Heart right ventricle (tissue), 16 donors: Measurements from ENCODE around the gene BRF1. TPM values are rescaled to one million over a fixed set of nuclear protein-coding genes. Genes with fewer than 3 reads are reported as not detected.

Experiments
- ATAC-seq, 8 donors: fragments of 200-7000 bp; cut with Tn5 transposase; one replicate each; pipeline ENCODE4 v1.9.1; 2020; ENCODE audit warnings: mild to moderate bottlenecking in 8 of 8, moderate library complexity in 8 of 8, moderate number of reproducible peaks in 1 of 8
- DNase-seq, 2 donors: peaks; one replicate each; pipeline ENCODE4 v3.0.0-alpha.2; 2020
- H3K27ac ChIP-seq, 10 donors: fragments of 200-600 bp; sonication (generic) in 2 of 10; one replicate each; pipeline versions ENCODE4 v1.5.0 to v1.8.0; 2020 to 2022; ENCODE audit warnings: mild to moderate bottlenecking in 3 of 10
- H3K27me3 ChIP-seq, 7 donors: fragments of 200-600 bp; one replicate each; pipeline ENCODE4 v1.8.0; 2021 to 2022; ENCODE audit warnings: mild to moderate bottlenecking in 2 of 7
- H3K36me3 ChIP-seq, 9 donors: fragments of 200-600 bp; sonication (generic) in 1 of 9; one replicate each; pipeline versions ENCODE4 v1.5.0 to v1.8.0; 2020 to 2022; ENCODE audit warnings: mild to moderate bottlenecking in 2 of 9
- H3K4me1 ChIP-seq, 9 donors: fragments of 200-600 bp; sonication (generic) in 1 of 9; one replicate each; pipeline versions ENCODE4 v1.5.0 to v1.8.0; 2020 to 2022; ENCODE audit warnings: mild to moderate bottlenecking in 4 of 9
- H3K4me3 ChIP-seq, 10 donors: fragments of 200-600 bp; sonication (generic) in 2 of 10; one replicate each; pipeline versions ENCODE4 v1.5.0 to v1.8.0; 2020 to 2022; ENCODE audit warnings: mild to moderate bottlenecking in 7 of 10, moderate library complexity in 2 of 10
- H3K9me3 ChIP-seq, 11 donors: fragments of 200-600 bp in 10 of 11; sonication (generic) in 2 of 11; one replicate each; pipeline versions ENCODE4 v1.5.0 to v1.8.0; 2013 to 2022; ENCODE audit warnings: mild to moderate bottlenecking in 2 of 11, control low read depth in 1 of 11, moderate library complexity in 1 of 11
- WGBS, 2 donors: extraction: QIAGEN DNeasy Blood & Tissue Kit; methylation state at CpG; one replicate each; pipeline ENCODE4 v1.1.7; 2013; ENCODE audit warnings: inconsistent platforms in 1 of 2; 5-methylcytosine and 5-hydroxymethylcytosine counted together
- intact Hi-C, 10 donors: fragments of 100-400 bp; cut with DNase I; formaldehyde crosslinking; loops; one replicate each; pipeline versions ENCODE4 v1.11.1 to v1.14.2; 2022
- polyA plus RNA-seq, 2 donors: library from polyadenylated mRNA; stranded (reverse); fragments of 200-250 nt; gene quantifications; one replicate each; pipeline ENCODE4 v1.2.3, GENCODE V29; 2013
- total RNA-seq, 10 donors: library from RNA; stranded (reverse); fragmentation: NEBNext Ultra II Directional in 3 of 10; extraction: Animal tissue kit (Norgen Biotek cat#: 25700) in 3 of 10; gene quantifications; one replicate each; pipeline versions ENCODE4 v1.2.1 to v1.2.4, GENCODE V29; 2021 to 2023
- TF ChIP-seq, protein P1 (sequence below), 9 donors: fragments of 200-600 bp; sonication (generic) in 2 of 9; IDR thresholded peaks; one replicate each; pipeline versions ENCODE4 v1.5.0 to v1.8.0; 2021 to 2022; ENCODE audit warnings: antibody characterized with exemption in 9 of 9, mild to moderate bottlenecking in 5 of 9, moderate library complexity in 1 of 9
- donor health status: Arrhythmogenic right ventricular cardiomyopathy.
- donor health status: ischemic (EF 13 %, LVEDD 7.1; RV severe dilation, severe dysfunction).
- donor health status: healthy with polysubstance abuse.
- donor health status: DM: no; HTN: yes; CAD: no.
- donor health status: DM: no; HTN: no; CAD: no.
- donor health status: ischemic (EF 25% LVEDD 6.9; RV normal size, moderate dysfunction).
- donor health status: ischemic (EF 25% LVEDD 5.7; RV mildly dilated, moderate dysfunction).
- donor health status: healthy.
- donor health status: DM: yes; HTN: yes; CAD: no.
- donor health status: Ischemic cardiomyopathy.
- donor health status: ischemic (EF 35%, LVEDD 5.7; RV mildly dilated, moderate dysfunction).
- donor health status: nonischemic (EF 11% LVEDD 7.7; RV severe dilation, severe dysfunction).
- donor health status: DM: yes; HTN: yes; CAD: no.
- donor health status: PGD.
- donor health status: ischemic (EF 29% LVEDD 5.4; RV normal size, mild dysfunction).
- donor health status: nonischemic (EF 23%, LVEDD 6.1; RV moderate dilation, normal function).

The BRF1 gene
- total and polyA plus RNA-seq, 12 donors, result 12.7 to 30.8 (median 16.2) TPM

DNA sequence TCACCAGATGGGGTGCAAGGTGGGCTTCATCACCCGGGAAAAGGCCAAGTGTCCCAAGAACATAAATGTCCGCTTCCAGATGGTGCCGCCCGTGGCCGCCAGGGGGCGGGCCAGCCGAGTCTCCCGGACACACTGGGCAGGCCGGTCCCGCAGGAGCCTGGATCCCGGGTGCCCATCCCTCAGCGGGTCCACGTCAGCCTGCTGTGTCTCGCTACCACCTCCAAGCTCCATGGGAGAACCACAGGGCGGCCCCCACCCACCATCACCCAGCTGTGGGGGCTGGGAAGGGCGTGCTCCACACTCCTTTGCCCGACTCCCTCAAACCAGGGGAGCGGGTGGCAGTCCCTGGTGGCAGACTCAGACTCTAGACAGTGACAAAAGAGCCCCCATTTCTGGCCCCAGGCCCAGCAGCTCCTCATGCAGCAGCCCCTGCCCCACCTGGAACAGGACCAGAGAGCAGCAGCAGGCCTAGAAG lies 97.7 kb downstream of the BRF1 start:
- Histone ChIP-seq H3K9me3 (no peaks in the 10 kb centered on the region), H3K4me3 (no peak overlapping the region), H3K27me3 (peaks cover 0 to 43% (median 2%) of the 10 kb centered on the region in 7 donors), H3K4me1 (peaks cover 30 to 92% (median 80%) of the 10 kb centered on the region in 9 donors), H3K27ac (peak overlapping the region in 6 of 10 donors; percentile 23 to 84 (median 78)), H3K36me3 (no peaks in the 10 kb centered on the region)
- DNase-seq (peak; percentile 72 to 84), ATAC-seq (peak; percentile 26 to 67 (median 42))
- intact Hi-C loops, result loop anchor here (1.0 to 10.0 kb wide), 13 partner anchors 36 to 150 kb away; partner anchors contain the start of genes BTBD6 (in 1 of the 10) and JAG2 (in 1 of the 10)
- WGBS, 2 donors, result 7 to 9% methylated on average over 18 of the region's 18 CpGs
- TF ChIP-seq, protein P1, sequence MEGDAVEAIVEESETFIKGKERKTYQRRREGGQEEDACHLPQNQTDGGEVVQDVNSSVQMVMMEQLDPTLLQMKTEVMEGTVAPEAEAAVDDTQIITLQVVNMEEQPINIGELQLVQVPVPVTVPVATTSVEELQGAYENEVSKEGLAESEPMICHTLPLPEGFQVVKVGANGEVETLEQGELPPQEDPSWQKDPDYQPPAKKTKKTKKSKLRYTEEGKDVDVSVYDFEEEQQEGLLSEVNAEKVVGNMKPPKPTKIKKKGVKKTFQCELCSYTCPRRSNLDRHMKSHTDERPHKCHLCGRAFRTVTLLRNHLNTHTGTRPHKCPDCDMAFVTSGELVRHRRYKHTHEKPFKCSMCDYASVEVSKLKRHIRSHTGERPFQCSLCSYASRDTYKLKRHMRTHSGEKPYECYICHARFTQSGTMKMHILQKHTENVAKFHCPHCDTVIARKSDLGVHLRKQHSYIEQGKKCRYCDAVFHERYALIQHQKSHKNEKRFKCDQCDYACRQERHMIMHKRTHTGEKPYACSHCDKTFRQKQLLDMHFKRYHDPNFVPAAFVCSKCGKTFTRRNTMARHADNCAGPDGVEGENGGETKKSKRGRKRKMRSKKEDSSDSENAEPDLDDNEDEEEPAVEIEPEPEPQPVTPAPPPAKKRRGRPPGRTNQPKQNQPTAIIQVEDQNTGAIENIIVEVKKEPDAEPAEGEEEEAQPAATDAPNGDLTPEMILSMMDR (IDR thresholded peaks at IDR 0.05), result peak; percentile 90 to 98 (median 93)

DNA sequence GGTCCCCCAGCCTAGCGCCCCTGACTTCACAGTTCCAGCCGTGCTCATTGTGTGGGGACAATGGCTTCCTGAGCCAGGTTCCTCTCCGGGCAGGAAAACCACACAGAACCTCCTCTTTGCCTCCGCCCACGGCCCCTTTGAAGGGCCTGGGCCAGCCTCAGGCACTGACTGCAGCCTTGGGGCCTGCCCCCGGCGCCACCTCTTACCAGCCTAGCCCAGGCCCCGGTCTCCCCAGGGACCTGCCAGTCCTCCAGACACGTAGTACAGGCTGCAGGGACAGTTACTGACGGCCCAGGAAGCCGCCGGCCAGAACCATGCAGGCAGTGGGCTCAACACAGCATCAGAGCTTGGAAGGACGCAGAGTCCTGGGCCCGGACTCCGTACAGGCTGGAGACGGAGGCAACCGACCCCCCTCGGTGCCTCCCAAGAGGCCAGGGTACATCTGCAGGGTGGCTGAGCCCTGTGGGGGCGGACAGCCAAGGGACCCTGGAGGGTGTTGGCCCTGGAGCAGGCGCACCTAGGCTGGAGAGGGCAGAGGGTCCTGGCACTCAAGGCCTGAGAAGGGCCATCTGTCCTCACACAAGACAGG lies 98.8 kb downstream of the BRF1 start:
- DNase-seq (peak in 1 of 2 donors; percentile 46), ATAC-seq (peak in 3 of 8 donors; percentile 1 to 13 (median 1))
- H3K4me3 ChIP-seq, result no peak overlapping the region
- no peaks in the 10 kb centered on the region for H3K9me3 ChIP-seq
- H3K27ac ChIP-seq, result peak overlapping the region; percentile 23 to 84 (median 70)
- peaks cover 0 to 54% (median 9%) of the 10 kb centered on the region in 7 donors for H3K27me3 ChIP-seq
- intact Hi-C loops, result loop anchor here in 9 of 10 donors (2.0 to 10.0 kb wide), 10 partner anchors 35 to 151 kb away; partner anchors contain the start of gene JAG2 (in 1 of the 9)
- peaks cover 35 to 95% (median 84%) of the 10 kb centered on the region in 9 donors for H3K4me1 ChIP-seq
- no peaks in the 10 kb centered on the region for H3K36me3 ChIP-seq
- WGBS, 2 donors, result 53 to 68% methylated on average over 20 of the region's 20 CpGs
- TF ChIP-seq, protein P1 (IDR thresholded peaks at IDR 0.05), result no peak

DNA sequence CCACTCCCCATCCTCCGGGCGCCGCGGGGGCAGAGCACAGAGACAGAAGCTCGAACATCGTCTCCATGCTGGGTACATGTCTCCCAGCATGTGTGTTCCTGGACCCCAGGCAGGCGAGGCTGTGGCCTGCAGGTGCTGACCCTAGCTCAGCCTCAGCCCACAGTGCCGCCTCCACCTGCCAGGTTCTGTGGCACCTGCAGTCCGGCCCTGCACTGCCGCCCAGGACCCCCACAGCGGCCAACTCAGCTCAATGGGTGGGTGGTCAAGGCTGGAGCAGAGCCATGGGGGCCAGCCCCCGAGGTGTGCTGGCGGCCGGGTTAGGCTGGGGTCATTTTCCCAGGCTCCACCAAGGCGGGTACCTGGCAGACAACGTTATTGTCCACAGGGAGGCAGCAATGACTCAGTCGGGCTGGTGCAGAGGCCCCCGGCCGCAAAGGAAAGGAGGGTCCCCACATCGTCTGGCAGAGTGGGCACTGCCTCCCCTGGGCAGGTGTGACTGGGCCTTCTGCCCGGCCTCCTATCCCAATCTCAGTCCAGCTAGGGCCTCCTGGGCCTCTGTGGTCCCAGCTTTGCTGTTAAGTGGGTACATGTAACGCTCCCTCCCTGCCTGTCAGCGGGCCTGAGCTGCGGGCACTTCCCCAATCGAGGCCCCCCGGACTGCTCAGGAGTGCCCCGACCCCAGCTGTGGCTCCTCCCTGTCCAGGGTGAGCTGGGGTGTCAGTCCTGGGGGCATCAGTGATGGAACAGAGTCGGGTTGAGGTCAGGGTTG lies 99.5 kb downstream of the BRF1 start:
- Histone ChIP-seq H3K27ac (peak overlapping the region; percentile 23 to 84 (median 70)), H3K4me1 (peaks cover 34 to 98% (median 87%) of the 10 kb centered on the region in 9 donors)
- intact Hi-C loops, result loop anchor here in 7 of 10 donors (5.0 to 10.0 kb wide), 8 partner anchors 34 to 151 kb away; partner anchors contain the start of gene JAG2 (in 1 of the 7)

More for the DNA sequence above, 99.5 kb downstream of the BRF1 start:
- Histone ChIP-seq H3K4me3 (no peak overlapping the region), H3K9me3 (no peaks in the 10 kb centered on the region), H3K27me3 (peaks cover under 1 to 61% (median 16%) of the 10 kb centered on the region in 7 donors), H3K36me3 (no peaks in the 10 kb centered on the region)
- 65 to 67% methylated on average over 28 of the region's 28 CpGs for WGBS, 2 donors
- ATAC-seq (no peak), DNase-seq (no peak)
- TF ChIP-seq, protein P1 (IDR thresholded peaks at IDR 0.05), result peak in 4 of 9 donors; percentile 11 to 30 (median 14)
